Measurements from ENCODE around the gene LMTK2. TPM values are rescaled to one million over a fixed set of nuclear protein-coding genes. Genes with fewer than 3 reads are reported as not detected.

Gene LMTK2
- total RNA-seq, 2 donors from 2014 or later: 26.7 to 28.4 TPM

DNA sequence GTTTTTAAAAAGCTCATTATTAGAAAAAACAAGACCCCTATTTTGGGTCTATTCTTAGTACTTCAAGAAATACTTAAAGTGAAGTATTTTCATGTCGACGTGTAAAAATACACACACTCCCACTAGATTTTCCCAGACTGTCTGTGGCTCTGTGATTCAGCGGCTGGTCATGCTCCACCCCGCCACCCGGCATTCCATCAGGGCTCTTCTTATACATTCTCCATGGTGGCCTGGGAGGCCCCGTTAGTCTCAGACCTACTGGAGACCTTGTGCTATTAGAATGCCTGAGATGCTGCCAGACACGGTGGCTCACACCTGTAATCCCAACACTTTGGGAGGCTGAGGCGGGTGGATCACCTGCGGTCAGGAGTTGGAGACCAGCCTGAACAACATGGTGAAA is 132.3 kb downstream of the LMTK2 start:
- intact Hi-C loops (cut with DNase I): no loop called here
- ATAC-seq (no peak), DNase-seq (no peak)

DNA sequence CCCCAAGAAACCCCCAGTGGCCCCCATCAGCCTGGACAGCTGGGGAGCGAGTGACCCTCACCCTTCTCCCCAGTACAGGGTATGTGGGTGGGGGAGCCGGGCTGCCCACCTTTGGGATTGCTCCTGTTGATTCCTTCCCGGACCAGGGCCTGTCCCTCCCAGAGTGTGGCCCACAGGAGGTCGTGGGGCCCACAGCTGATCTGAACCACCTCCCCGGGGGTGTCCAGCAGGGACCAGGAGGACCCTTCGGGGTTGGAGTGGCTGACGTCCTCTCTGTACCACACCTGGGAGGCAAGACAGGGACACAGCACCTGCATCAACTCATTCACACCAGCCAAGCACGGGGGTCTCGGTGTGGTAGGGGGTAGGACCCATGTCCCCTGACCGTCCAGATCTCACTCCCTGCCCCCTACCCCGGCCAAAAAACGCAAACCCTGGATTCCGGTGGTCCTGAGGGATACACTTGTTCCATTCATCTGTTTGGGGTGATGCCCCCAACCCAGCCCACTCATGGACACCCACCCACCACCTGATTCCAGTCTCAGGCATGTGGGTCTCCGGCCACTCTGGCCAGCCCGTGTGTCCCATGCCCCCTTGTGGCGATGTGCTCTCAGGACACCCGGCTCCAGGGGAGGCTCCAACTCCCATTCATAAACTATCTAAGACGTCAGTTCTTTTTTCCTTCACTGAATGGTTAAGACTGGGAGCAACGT is 134.5 kb downstream of the LMTK2 start:
- ATAC-seq: peak; percentile 46 to 70

DNA sequence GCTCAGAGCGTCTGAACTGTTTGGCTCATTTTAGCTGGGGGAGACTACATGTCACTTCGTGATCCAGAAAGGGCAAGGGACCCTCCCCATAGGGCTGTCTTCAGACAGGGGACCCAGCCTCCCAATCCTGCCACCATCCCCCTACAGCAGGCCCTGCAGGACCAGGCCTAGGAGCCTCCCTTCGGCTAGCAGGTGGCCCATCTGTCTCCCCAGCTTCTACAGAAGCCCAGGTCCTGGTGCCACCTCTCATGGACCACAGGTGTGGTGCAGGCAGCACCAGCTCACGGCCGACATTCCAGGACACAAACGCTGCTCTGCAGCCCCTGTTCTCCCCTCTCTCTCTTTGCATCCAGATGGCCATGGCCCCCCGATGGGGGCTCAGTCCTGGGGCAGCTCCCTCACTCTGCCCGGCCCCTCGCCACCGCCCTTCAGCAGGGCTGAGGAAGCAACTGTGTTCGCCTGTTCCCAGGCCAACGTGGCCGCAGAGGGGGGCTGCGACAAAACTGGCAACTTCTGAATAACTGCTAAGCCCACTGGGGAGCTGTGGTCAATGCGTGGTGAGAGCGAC is 135.1 kb downstream of the LMTK2 start:
- no peak for ATAC-seq
- no peak for DNase-seq
- intact Hi-C loops (cut with DNase I): loop anchor here in 1 of 2 donors (5.0 kb wide), 1 partner anchor 219 kb away; no protein-coding TSS in a partner anchor

More for the DNA sequence above, 134.5 kb downstream of the LMTK2 start:
- intact Hi-C loops (cut with DNase I): loop anchor here in 1 of 2 donors (5.0 kb wide), 1 partner anchor 219 kb away; no protein-coding TSS in a partner anchor
- no peak for DNase-seq

DNA sequence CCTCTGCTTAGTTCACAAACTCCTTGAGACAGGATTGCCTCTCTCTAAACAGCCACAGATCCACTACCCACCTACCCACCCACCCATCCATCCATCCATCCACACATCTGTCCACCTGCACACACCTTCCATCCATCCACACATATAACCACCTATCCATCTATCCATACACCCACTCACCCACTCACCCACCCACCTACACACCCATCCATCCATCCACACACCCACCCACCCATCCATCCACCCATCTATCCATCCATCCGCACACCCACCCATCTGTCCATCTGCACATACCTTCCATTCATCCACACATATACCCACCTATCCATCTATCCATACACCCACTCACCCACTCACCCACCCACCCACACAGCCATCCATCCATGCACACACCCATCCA is 135.7 kb downstream of the LMTK2 start:
- intact Hi-C loops (cut with DNase I): loop anchor here in 1 of 2 donors (5.0 kb wide), 1 partner anchor 220 kb away; no protein-coding TSS in a partner anchor
- DNase-seq (no peak), ATAC-seq (no peak)

DNA sequence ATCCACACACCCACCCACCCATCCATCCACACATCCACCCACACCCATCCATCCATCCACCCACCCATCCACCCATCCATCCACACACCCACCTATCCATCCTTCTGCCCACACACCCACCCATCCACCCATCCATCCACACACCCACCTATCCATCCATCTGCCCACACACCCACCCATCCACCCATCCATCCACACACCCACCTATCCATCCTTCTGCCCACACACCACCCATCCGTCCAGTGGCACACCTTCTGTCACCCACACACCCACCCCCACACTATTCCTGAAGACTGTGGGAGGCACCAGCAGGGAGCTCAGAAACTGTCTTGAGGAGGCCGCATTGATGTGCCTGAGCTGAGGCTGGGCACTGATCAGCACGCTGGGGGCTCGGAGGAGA is 136.3 kb downstream of the LMTK2 start:
- intact Hi-C loops (cut with DNase I): loop anchor here in 1 of 2 donors (5.0 kb wide), 1 partner anchor 221 kb away; no protein-coding TSS in a partner anchor
- no peak for ATAC-seq
- no peak for DNase-seq

DNA sequence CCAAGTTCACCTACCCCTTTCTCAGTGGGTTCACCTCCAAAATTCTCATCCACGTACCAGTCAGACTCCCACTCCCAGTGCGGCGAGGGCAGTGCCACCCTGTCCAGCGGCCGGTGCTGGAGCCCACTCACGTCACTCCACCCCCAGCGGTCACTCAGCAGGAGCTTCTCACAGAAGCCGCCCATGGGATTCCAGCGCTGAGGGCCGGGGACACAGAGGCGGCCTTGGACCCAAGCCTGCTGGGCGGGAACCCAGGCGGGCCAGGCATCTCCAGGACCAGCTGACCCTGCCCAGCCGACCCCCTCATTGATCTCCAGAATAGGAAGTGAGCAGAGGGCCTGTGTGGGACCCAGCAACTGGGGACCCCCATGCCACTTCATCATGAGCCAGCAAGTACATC is 138.2 kb downstream of the LMTK2 start:
- intact Hi-C loops (cut with DNase I): loop anchor here in 1 of 2 donors (5.0 kb wide), 1 partner anchor 223 kb away; no protein-coding TSS in a partner anchor
- ATAC-seq (no peak), DNase-seq (no peak)

DNA sequence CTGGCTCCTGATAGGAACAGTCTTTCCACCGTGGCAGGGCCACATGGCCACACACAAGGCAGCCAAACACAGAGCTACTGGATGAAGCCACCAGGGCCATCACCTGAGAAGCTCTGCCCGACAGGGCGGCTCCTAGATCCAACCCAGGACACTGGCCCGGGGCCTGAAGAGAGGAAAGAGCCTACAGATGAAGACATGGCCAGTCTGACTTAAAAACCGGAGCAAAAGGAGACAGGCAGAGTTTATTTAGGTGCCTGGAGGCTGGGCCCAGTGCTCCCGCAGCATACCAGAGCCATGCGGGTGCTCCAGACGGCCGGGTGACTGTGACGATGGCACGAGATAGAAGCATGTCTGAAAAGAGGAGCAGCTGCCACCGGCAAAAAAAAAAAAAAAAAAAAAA is 141.5 kb downstream of the LMTK2 start:
- ATAC-seq (no peak), DNase-seq (no peak)
- intact Hi-C loops (cut with DNase I): no loop called here

DNA sequence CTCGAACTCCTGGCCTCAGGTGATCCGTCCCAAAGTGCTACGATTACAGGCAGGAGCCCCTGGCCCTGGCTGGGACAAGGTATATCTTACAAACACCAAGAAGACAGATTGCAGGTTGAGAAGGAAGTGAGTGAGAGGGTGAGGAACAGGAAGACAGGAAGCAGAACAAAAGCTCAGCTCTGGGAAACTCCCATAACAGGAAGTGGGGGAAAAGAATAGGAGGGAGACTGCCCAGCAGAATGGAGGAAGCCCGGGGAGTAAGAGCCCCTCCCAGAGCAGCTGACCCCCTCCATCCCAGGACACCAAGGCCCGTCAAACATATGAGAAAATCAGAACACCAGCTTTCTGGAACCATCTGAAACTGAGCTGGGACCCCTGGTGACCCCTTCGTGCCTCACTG is 142.4 kb downstream of the LMTK2 start:
- ATAC-seq (peak in 1 of 2 donors; percentile 2), DNase-seq (no peak)
- intact Hi-C loops (cut with DNase I): no loop called here

DNA sequence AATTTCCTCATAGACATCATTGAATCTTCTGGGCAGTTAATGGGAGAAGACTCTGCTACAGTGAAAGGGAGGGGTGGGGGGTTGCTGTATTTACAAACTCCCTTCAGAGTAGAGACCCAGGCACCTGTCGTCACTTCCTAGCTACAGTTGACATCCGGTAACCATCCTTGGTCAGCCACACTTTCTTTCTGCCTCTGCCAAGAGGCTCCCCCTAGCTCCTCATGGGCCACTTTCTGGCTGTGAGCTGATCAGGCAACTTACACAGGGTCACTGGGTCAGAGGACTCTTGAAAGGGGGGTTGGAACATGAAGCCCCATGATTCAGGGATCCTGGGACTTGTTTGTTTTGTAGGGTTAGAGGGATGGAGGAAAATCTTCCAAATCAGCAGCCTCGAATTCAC is 144.1 kb downstream of the LMTK2 start:
- intact Hi-C loops (cut with DNase I): loop anchor here in 1 of 2 donors (5.0 kb wide), 1 partner anchor 37 kb away; no protein-coding TSS in a partner anchor
- no peak for DNase-seq
- no peak for ATAC-seq

DNA sequence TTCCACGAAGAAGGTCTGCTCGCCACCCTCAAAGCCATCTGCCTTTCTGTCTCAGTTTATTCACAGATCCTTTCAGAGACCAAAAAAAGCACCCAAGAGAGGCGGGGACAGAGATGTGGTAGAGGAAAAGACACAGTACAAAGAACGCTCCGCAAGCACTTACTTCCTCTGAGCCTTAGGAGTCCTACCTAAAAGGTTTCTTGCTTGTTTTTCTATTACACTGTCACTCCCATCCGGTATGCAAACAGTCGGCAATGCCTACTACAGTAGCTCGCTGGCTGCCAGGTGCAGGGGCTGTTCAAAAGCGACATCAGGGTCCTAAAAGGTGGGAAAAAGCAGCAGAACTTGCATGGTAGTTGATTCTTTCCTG is 144.6 kb downstream of the LMTK2 start:
- intact Hi-C loops (cut with DNase I): loop anchor here in 1 of 2 donors (5.0 kb wide), 1 partner anchor 36 kb away; no protein-coding TSS in a partner anchor
- no peak for DNase-seq
- no peak for ATAC-seq

DNA sequence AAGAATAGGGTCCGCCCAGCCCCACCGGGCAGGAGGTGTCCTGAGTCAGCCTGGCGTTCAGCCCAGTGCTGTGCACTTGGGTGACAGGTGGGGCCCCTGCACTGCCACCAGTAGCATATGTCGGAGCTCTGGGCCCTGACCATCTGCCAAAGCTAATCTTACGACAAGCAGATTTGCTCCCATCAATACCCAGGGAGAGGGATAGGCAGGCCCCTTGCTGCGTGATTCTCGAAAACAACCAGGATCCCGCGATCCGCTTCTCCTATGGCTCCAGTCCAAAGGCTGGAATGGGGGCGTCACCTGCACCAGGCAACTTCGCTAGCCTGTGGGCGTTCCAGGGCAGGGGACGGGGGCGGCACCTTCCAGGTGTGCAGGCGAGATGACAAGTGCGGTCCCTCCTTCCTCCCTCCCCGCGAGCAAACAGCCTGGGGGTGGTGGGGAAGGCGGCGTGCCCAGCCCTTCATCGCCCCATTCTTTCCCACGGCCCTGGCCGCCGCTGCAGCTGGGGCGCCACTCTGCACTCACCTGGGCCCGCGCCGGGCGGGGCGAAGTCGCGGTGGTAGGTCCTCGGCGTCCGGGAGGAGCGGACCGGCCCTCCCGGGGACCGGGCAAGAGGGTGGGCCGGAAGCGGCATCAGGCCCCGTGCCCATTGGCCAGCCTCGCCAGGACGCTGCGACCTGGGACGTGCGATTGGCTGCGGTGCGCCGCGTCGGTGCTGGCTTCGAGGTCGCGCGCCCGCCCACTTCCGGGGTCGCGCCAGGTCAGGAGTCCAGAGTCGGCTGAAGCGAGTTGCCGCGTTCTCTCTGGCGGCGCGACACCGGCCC is 145.2 kb downstream of the LMTK2 start, which contains the start of gene TECPR1:
Gene TECPR1, minus strand, starts transcription at position 632 of the 824 bp plus-strand sequence. CDS start 6,086 bp downstream, outside the sequence.
- intact Hi-C loops (cut with DNase I): loop anchor here in 1 of 2 donors (5.0 kb wide), 1 partner anchor 35 kb away; no protein-coding TSS in a partner anchor
- DNase-seq (peak; percentile 96), ATAC-seq (peak; percentile 99 to 100)

DNA sequence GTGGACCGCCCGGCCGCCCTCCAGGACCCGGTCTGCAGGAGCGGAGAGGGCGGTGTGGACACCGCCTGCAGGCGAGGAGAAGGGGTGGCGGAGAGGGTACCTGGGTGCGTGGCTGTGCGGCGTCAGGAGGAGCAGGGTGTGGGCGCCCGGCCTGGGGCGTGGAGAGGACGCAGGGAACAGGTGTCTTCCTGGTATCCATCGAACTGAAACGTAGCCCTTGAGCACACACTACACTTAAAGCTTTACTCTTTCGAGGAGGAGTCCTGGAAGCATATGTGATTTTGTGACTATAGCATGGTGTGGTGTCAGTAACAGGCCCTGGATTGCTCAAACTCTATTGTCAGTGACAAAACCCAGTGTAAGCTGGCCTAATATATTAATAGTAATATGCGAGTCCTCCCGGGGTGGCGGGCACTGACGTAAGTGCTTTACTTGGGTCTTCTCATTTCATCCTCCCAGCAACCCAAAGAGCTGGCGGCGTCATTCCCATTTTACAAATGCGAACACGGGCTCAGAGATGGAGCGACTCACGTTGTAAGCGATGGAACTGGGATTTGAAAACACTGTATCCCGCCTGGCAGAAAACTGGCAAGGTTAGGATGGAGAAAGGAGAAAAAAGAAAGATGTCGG is 145.9 kb downstream of the LMTK2 start:
- no peak for DNase-seq
- intact Hi-C loops (cut with DNase I): loop anchor here in 1 of 2 donors (5.0 kb wide), 1 partner anchor 35 kb away; no protein-coding TSS in a partner anchor
- ATAC-seq: peak in 1 of 2 donors; percentile 3

DNA sequence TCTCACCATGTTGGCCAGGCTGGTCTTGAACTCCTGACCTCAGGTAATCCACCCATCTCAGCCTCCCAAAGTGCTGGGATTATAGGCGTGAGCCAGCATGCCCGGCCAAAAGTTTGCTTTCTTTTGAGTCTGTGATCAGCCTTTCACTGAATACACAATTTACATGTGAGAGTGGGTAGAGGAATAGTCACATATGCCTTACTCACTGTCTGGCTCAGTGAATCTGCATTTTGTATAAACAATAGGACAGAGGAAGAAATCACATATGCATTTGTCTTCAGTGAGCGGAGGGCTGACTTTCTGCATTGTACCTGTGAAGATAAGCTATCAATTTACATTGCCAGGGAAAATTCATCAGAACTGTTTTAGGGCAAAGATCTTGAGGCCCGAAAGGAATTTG is 147.9 kb downstream of the LMTK2 start:
- ATAC-seq (no peak), DNase-seq (no peak)
- intact Hi-C loops (cut with DNase I): loop anchor here in 1 of 2 donors (5.0 kb wide), 1 partner anchor 33 kb away; no protein-coding TSS in a partner anchor

DNA sequence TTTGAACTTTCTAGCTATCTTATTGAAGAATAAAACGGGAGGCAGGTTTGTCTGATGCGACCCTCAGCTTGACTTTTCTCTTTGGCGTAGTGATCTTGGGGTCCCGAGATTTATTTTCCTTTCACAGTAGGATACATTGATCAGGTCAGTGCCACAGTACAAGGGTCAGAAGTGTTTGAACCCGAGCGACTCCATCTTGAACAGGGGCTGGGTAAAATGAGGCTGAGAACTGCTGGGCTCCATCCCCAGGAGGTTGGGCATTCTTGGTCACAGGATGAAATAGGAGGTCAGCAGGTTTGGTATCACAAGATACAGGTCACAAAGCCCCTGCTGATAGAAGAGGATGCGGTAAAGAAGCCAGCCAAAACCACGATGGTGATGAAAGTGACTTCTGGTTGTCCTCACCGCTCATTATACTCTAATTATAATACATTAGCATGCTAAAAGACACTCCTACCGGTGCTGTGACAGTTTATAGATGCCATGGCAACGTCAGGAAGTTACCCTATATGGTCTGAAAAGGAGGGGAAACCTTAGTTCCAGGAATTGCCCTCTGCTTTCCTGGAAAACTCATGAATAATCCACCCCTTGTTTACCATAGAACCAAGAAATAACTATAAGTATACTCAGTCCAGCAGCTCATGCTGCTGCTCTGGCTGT is 148.4 kb downstream of the LMTK2 start:
- DNase-seq (no peak), ATAC-seq (no peak)
- intact Hi-C loops (cut with DNase I): loop anchor here in 1 of 2 donors (5.0 kb wide), 1 partner anchor 32 kb away; no protein-coding TSS in a partner anchor

DNA sequence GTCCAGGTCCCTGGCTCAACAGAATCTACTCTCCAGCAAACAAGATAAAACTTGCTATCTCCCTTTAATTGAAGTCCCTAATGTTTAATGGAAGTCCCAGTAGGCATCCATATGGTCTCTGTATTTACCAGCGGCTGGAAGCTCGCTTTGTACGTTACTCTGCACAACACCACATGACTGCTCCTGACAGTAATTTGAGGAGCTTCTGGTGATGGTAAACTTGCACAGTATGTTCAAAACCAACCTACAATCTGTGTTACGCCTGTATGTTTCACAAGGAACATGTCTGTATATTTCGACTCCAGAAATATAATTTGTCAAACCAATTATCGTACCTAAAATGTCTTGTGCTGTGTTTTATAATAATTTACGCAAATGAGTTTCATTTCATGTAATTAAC is 149.8 kb downstream of the LMTK2 start:
- ATAC-seq (no peak), DNase-seq (no peak)
- intact Hi-C loops (cut with DNase I): no loop called here

DNA sequence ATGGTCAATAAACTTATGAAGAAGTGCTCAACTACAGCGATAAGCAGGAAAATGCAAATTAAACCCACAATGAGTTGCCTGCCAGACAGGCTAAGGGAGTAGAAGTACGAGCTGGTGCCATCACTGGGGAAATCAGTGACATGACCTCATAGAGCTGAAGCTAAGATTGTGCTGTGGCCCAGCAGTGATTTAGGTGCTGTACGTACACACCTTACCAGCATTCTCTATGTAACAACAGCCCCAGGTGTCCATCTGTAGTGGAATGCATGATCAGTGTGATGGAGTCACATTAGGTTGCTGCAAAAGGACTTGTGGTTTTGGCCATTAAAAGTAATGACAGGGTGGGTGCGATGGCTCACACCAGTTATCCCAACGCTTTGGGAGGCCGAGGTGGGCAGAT is 151.0 kb downstream of the LMTK2 start:
- intact Hi-C loops (cut with DNase I): no loop called here
- ATAC-seq (no peak), DNase-seq (no peak)

All from left cardiac atrium (tissue), 4 donors.